ENCODE measurements around the gene BLTP1.

BLTP1 gene

GRCh38 chr4:122170775-122171174, 18.6 kb downstream of the BLTP1 start:
- no peak for DNase-seq (ENCODE audit: low read depth)
- TF ChIP-seq MYC (IDR thresholded peaks at IDR 0.05; ENCODE audit: low read depth, low read length) = no peak
- H3K4me3 ChIP-seq (ENCODE audit: low read depth, low read length) = no peak overlapping the region

GRCh38 chr4:122171323-122171722, 19.2 kb downstream of the BLTP1 start:
- no peak overlapping the region for H3K4me3 ChIP-seq (ENCODE audit: low read depth, low read length)
- TF ChIP-seq CTCF (IDR thresholded peaks at IDR 0.05; ENCODE audit: low read depth, low read length) = no peak
- TF ChIP-seq POLR2A (IDR thresholded peaks at IDR 0.05; ENCODE audit: extremely low read depth, insufficient read length) = no peak
- TF ChIP-seq MAX (IDR thresholded peaks at IDR 0.05; ENCODE audit: low read depth, low read length) = no peak
- no peak for TF ChIP-seq MYC (IDR thresholded peaks at IDR 0.05; ENCODE audit: low read depth, low read length)
- no peak for DNase-seq (ENCODE audit: low read depth)

- no peak for TF ChIP-seq CTCF (IDR thresholded peaks at IDR 0.05; ENCODE audit: low read depth, low read length)
- no peak for TF ChIP-seq POLR2A (IDR thresholded peaks at IDR 0.05; ENCODE audit: extremely low read depth, insufficient read length)
- no peak for TF ChIP-seq MYC (IDR thresholded peaks at IDR 0.05; ENCODE audit: low read depth, low read length)
- TF ChIP-seq MAX (IDR thresholded peaks at IDR 0.05; ENCODE audit: low read depth, low read length) = no peak
- DNase-seq (ENCODE audit: low read depth) = no peak
- no peak overlapping the region for H3K4me3 ChIP-seq (ENCODE audit: low read depth, low read length)
Observed at GRCh38 chr4:122172266-122172665, 20.1 kb downstream of the BLTP1 start.

GRCh38 chr4:122178961-122179360, 26.8 kb downstream of the BLTP1 start:
- no peak for TF ChIP-seq MAX (IDR thresholded peaks at IDR 0.05; ENCODE audit: low read depth, low read length)
- TF ChIP-seq CTCF (IDR thresholded peaks at IDR 0.05; ENCODE audit: low read depth, low read length) = no peak
- no peak for TF ChIP-seq POLR2A (IDR thresholded peaks at IDR 0.05; ENCODE audit: extremely low read depth, insufficient read length)
- no peak for TF ChIP-seq MYC (IDR thresholded peaks at IDR 0.05; ENCODE audit: low read depth, low read length)
- no peak overlapping the region for H3K4me3 ChIP-seq (ENCODE audit: low read depth, low read length)
- DNase-seq (ENCODE audit: low read depth) = no peak

- no peak for DNase-seq (ENCODE audit: low read depth)
- TF ChIP-seq MAX (IDR thresholded peaks at IDR 0.05; ENCODE audit: low read depth, low read length) (no peak), POLR2A (IDR thresholded peaks at IDR 0.05; ENCODE audit: extremely low read depth, insufficient read length) (no peak), CTCF (IDR thresholded peaks at IDR 0.05; ENCODE audit: low read depth, low read length) (no peak), MYC (IDR thresholded peaks at IDR 0.05; ENCODE audit: low read depth, low read length) (no peak)
- no peak overlapping the region for H3K4me3 ChIP-seq (ENCODE audit: low read depth, low read length)
Observed at GRCh38 chr4:122195718-122196117, 43.6 kb downstream of the BLTP1 start.

Data from NB4 (cell line).